Ovary (tissue), 3 donors: Measurements from ENCODE around the gene CYS1.

Experiments used
- EP300 ChIP-seq: sonication (generic); formaldehyde crosslinking; IDR thresholded peaks from one replicate; pipeline ENCODE4 v1.6.1; 2017; ENCODE audit warnings: antibody characterized with exemption
- POLR2A ChIP-seq: fragments of 450-650 bp; IDR thresholded peaks from one replicate; pipeline ENCODE4 v1.6.1; 2017; ENCODE audit warnings: antibody characterized with exemption, mild to moderate bottlenecking, moderate library complexity
- TF ChIP-seq, protein P1 (sequence below), 3 donors: fragments of 450-650 bp in 2 of 3; fragments of 200-600 bp in 1 of 3; IDR thresholded peaks; one replicate each; pipeline versions ENCODE4 v1.5.1 to v1.8.0; 2016 to 2022; ENCODE audit warnings: antibody characterized with exemption in 3 of 3, mild to moderate bottlenecking in 1 of 3
- donor health status: DM: no; HTN: no; CAD: no.

GRCh38 chr2:10087360-10087759 lies 7.1 kb upstream of the CYS1 start:
- TF ChIP-seq EP300 (no peak), POLR2A (no peak)
- TF ChIP-seq, protein P1, sequence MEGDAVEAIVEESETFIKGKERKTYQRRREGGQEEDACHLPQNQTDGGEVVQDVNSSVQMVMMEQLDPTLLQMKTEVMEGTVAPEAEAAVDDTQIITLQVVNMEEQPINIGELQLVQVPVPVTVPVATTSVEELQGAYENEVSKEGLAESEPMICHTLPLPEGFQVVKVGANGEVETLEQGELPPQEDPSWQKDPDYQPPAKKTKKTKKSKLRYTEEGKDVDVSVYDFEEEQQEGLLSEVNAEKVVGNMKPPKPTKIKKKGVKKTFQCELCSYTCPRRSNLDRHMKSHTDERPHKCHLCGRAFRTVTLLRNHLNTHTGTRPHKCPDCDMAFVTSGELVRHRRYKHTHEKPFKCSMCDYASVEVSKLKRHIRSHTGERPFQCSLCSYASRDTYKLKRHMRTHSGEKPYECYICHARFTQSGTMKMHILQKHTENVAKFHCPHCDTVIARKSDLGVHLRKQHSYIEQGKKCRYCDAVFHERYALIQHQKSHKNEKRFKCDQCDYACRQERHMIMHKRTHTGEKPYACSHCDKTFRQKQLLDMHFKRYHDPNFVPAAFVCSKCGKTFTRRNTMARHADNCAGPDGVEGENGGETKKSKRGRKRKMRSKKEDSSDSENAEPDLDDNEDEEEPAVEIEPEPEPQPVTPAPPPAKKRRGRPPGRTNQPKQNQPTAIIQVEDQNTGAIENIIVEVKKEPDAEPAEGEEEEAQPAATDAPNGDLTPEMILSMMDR (IDR thresholded peaks at IDR 0.05) = no peak
